ENCODE measurements around the gene STMP1. TPM values are rescaled to one million over a fixed set of nuclear protein-coding genes. Genes with fewer than 3 reads are reported as not detected.

Gene STMP1
- total and polyA plus RNA-seq, 2 of the 4 experiments (the other 2 are of a cell fraction), result 6.1 to 28.3 TPM

DNA sequence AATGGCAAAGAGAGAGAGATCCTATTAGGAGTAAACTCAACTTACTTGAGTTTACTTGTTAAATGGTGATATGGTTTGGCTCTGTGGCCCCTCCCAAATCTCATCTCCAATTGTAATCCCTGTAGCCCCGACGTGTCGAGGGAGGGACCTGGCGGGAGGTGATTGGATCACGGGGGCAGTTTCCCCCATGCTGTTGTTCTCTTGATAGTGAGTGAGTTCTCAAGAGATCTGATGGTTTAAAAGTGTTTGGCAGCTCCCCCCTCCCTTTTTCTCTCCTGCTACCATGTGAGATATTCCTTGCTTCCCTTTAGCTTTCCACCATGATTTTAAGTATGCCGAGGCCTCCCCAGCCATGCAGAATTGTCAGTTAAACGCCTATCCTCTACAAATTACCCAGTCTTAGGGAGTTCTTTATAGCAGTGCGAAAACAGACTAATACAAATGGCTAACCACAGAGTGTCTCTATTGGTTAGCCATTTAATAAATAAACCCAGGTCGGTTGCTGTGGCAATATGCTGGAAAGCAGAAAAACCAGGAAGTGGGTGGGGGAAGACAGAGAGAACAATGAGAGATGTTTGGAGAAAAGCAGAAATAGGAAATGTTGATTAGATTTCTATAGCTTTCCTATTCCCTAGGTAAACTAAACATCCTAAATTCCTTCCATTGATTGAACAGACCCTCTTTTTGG is 3.0 kb upstream of the STMP1 start:
- H3K4me1 ChIP-seq (ENCODE audit: control insufficient read depth, insufficient read depth, low read length), result peaks cover 7% of the 10 kb centered on the region
- H2AK9ac ChIP-seq (replicated peaks; ENCODE audit: low read depth, low read length, poor library complexity), result no peak overlapping the region
- no peak overlapping the region for H3K18ac ChIP-seq (ENCODE audit: low read depth, low read length)
- in situ Hi-C loops (cut with MboI; ENCODE audit: low sequenced_read_pairs) (no loop called here), intact Hi-C loops (cut with micrococcal nuclease) (no loop called here), dilution Hi-C loops (cut with HindIII; ENCODE audit: low sequenced_read_pairs, unreplicated experiment) (no loop called here)
- H3K23ac ChIP-seq (ENCODE audit: low read depth, low read length), result no peak overlapping the region
- peak overlapping the region; percentile 66; the same call in 1 of the 2 replicates for H3K4ac ChIP-seq (ENCODE audit: low read depth, low read length)
- peak overlapping the region; percentile 22; the same call in 1 of the 2 replicates for H2BK120ac ChIP-seq (ENCODE audit: low read depth, low read length)
- DNase-seq (peak; percentile 39), ATAC-seq (ENCODE audit: low read depth) (no peak)
- CTCF ChIA-PET, result interaction anchor here (0.9 to 1.7 kb wide), 2 partner anchors 12 to 14 kb away, joined by 3 to 5 read pairs; no protein-coding TSS in a partner anchor
- BruUV-seq (replicated peaks), result no TSS peak
- no peak overlapping the region for H3K27ac ChIP-seq (ENCODE audit: insufficient read depth, low read length)
- H3K27me3 ChIP-seq (ENCODE audit: control insufficient read depth, insufficient read depth, low read length), result no peaks in the 10 kb centered on the region
- peak overlapping the region; percentile 72; the same call in 1 of the 2 replicates for H4K5ac ChIP-seq (ENCODE audit: low read depth, low read length)
- no peak overlapping the region for H3K9ac ChIP-seq (ENCODE audit: low read depth, low read length)
- POLR2A ChIA-PET (ENCODE audit: unreplicated experiment), result no interaction called here
- no peak overlapping the region for H3K4me3 ChIP-seq (ENCODE audit: insufficient read depth, low read depth, low read length)
- no peak overlapping the region for H2BK5ac ChIP-seq (ENCODE audit: low read depth, low read length, poor library complexity, severe bottlenecking)
- peaks cover 8% of the 10 kb centered on the region; the same call in 1 of the 2 replicates for H3K9me1 ChIP-seq (ENCODE audit: insufficient read depth, low read length)
- H2AK5ac ChIP-seq (ENCODE audit: low read depth, low read length), result peak overlapping the region; percentile 16; the same call in 1 of the 2 replicates
- TF ChIP-seq BHLHE40 (IDR thresholded peaks at IDR 0.05; ENCODE audit: low read depth, low read length) (no peak), MXI1 (IDR thresholded peaks at IDR 0.05; ENCODE audit: borderline replicate concordance, low read depth, low read length) (no peak), ELK1 (IDR thresholded peaks at IDR 0.05; ENCODE audit: borderline replicate concordance, low read depth, low read length) (no peak), CHD1 (IDR thresholded peaks at IDR 0.05; ENCODE audit: low read depth, low read length) (no peak), RCOR1 (IDR thresholded peaks at IDR 0.05; ENCODE audit: insufficient replicate concordance, low read length) (no peak), NFE2L2 (IDR thresholded peaks at IDR 0.05; ENCODE audit: low read depth, low read length) (no peak), RFX5 (IDR thresholded peaks at IDR 0.05; ENCODE audit: low read depth, low read length) (no peak), CEBPB (IDR thresholded peaks at IDR 0.05; ENCODE audit: low read depth, low read length) (no peak), FOS (IDR thresholded peaks at IDR 0.05; ENCODE audit: low read depth, low read length) (no peak), RAD21 (IDR thresholded peaks at IDR 0.05; ENCODE audit: low read length) (no peak)
- 0 out of 2 replicates have a peak, but pooled peaks cover 3% of the 10 kb centered on the region for H4K20me1 ChIP-seq (ENCODE audit: insufficient read depth, low read length)
- H2BK20ac ChIP-seq (ENCODE audit: low read depth, low read length), result no peak overlapping the region; the same call in 1 of the 2 replicates
- H3K4me2 ChIP-seq (ENCODE audit: low read depth, low read length), result no peak overlapping the region
- no peak overlapping the region for H2BK15ac ChIP-seq (ENCODE audit: low read depth, low read length)
- no peak overlapping the region for H4K91ac ChIP-seq (ENCODE audit: insufficient read depth, low read depth, low read length)
- peak overlapping the region; percentile 35 to 79; a peak in 3 of 4 replicates for H4K8ac ChIP-seq (ENCODE audit: low read depth in 2 of 2, low read length in 2 of 2)
- H3K36me3 ChIP-seq (ENCODE audit: control insufficient read depth, insufficient read depth, low read length), result no peaks in the 10 kb centered on the region
- H3K14ac ChIP-seq (replicated peaks; ENCODE audit: low read depth, low read length), result no peak overlapping the region
- no peak overlapping the region for H2AFZ ChIP-seq (replicated peaks; ENCODE audit: low read length, poor library complexity)
- no peaks in the 10 kb centered on the region for H3K9me3 ChIP-seq (ENCODE audit: control insufficient read depth, insufficient read depth, low read length)
- WGBS, 2 experiments (ENCODE audit: extremely low coverage in 2 of 2, insufficient read length in 1 of 2), result 100% methylated on average over 1 of the region's 9 CpGs; no CpG with 5 or more reads in 1 of the 2 experiments
- H3K79me1 ChIP-seq (ENCODE audit: low read depth in 1 of 2, low read length in 2 of 2), result peaks cover 0 to 7% of the 10 kb centered on the region in 2 experiments; a peak in 2 of 4 replicates
- H3K56ac ChIP-seq (ENCODE audit: extremely low read depth, insufficient read depth, low read length), result no peak overlapping the region

All from IMR-90 (cell line).